Mucosa of stomach (tissue), 1 donor: ENCODE measurements around the gene MGST1.
"Not testable (repeated sequence)": the region's sequence is repeated elsewhere in the genome, so short reads cannot be mapped to it uniquely, and the experiment has no call there.

Experiments used
- H3K27me3 ChIP-seq: one replicate; pipeline ENCODE4 v1.7.0; 2013; ENCODE audit warnings: mild to moderate bottlenecking, low read length; ENCODE audit not compliant: control insufficient read depth, insufficient read depth
- H3K36me3 ChIP-seq: one replicate; pipeline ENCODE4 v1.7.0; 2013; ENCODE audit warnings: low read length; ENCODE audit not compliant: control insufficient read depth, insufficient read depth
- H3K4me1 ChIP-seq: one replicate; pipeline ENCODE4 v1.7.0; 2013; ENCODE audit warnings: mild to moderate bottlenecking, low read length; ENCODE audit not compliant: control insufficient read depth, insufficient read depth
- H3K4me3 ChIP-seq: one replicate; pipeline ENCODE4 v1.7.0; 2013; ENCODE audit warnings: low read length
- H3K9ac ChIP-seq: one replicate; pipeline ENCODE4 v1.7.0; 2013; ENCODE audit warnings: mild to moderate bottlenecking, low read length, moderate library complexity
- H3K9me3 ChIP-seq: one replicate; pipeline ENCODE4 v1.7.0; 2013; ENCODE audit warnings: mild to moderate bottlenecking, low read length, moderate library complexity; ENCODE audit not compliant: control insufficient read depth
- donor health status: Pancreatic carcinoma.

The MGST1 gene

DNA sequence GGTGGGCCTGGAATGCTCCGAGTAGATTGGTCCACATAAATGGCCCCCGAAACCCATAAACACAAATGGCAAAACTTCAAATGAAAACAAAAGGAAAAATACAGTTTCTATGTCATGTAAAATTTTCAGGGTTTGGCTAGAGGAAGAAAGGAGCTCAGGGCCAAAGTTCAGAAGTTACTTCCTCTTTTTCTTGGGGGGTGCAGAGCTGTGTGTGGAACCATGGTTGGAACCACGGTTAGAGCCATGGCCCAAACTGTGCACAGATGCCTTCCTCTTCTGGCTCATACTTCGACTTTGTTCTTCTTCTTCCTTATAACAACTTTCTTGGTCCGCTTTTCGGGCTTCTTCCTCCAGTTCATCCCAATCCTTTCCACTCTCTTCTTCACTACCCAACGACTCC is 51.7 kb downstream of the MGST1 start:
- Histone ChIP-seq H3K4me1 (no peaks in the 10 kb centered on the region), H3K36me3 (no peaks in the 10 kb centered on the region), H3K9ac (no peak overlapping the region), H3K9me3 (no peaks in the 10 kb centered on the region), H3K4me3 (no peak overlapping the region), H3K27me3 (no peaks in the 10 kb centered on the region)

DNA sequence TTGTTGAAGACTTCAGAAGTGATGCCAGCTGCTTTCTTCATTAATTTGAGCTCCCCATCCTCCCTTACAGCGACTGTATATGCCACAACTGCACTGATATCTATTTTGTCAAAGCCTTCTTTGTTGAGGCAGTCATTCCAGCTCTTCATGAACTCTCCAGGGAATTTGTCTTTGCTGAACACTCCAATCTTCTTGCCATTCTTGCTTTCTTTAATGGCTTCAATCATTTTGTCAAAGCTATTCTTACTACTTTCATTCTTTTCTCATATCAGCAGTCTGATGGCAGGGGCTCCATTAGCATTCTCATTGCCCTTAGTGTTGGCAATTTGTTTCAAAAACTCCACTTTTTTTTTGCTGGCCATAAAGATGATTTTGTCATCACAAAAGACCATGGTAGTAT is 54.4 kb downstream of the MGST1 start:
- H3K27me3 ChIP-seq, H3K4me1 ChIP-seq, H3K9me3 ChIP-seq, H3K9ac ChIP-seq, H3K4me3 ChIP-seq, H3K36me3 ChIP-seq: not testable (repeated sequence)

DNA sequence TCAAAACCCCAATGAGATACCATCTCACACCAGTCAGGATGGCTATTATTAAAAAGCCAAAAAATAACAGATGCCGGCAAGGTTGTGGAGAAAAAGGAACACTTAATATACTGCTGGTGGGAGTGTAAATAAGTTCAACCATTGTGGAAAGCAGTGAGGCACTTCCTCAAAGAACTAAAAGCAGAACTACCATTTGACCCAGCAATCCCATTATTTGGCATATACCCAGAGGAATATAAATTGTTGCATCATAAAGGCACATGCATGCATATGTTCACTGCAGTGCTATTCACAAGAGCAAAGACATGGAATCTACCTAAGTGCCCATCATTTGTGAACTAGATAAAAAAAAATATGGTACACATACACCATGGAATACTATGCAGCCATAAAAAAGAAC is 59.9 kb downstream of the MGST1 start:
- H3K4me3 ChIP-seq, result no peak overlapping the region

More for the DNA sequence above, 59.9 kb downstream of the MGST1 start:
- H3K27me3 ChIP-seq, result no peaks in the 10 kb centered on the region
- no peaks in the 10 kb centered on the region for H3K4me1 ChIP-seq
- H3K9me3 ChIP-seq, result no peaks in the 10 kb centered on the region
- no peak overlapping the region for H3K9ac ChIP-seq
- no peaks in the 10 kb centered on the region for H3K36me3 ChIP-seq
